SH-SY5Y (cell line): ENCODE measurements around the gene ORMDL3.

Source experiments
- GATA2 ChIP-seq: IDR thresholded peaks from 2 replicates; pipeline ENCODE4 v1.6.1; 2011; ENCODE audit warnings: mild to moderate bottlenecking, low read depth, low read length
- GATA3 ChIP-seq: IDR thresholded peaks from 2 replicates; pipeline ENCODE4 v1.6.1; 2011; ENCODE audit warnings: low read depth, mild to moderate bottlenecking, low read length, moderate library complexity

GRCh38 chr17:39965017-39965699 lies 37.8 kb upstream of the ORMDL3 start:
- TF ChIP-seq GATA2 = no peak
- TF ChIP-seq GATA3 = no peak
